Endodermal cell (in vitro differentiated cells): ENCODE measurements around the gene LPXN. TPM values are rescaled to one million over a fixed set of nuclear protein-coding genes. Genes with fewer than 3 reads are reported as not detected.

Experiments
- DNase-seq: peaks from one replicate; pipeline ENCODE4 v3.0.0-alpha.2; 2017
- H3K27ac ChIP-seq: 2 replicates; pipeline ENCODE4 v1.5.1; 2013; ENCODE audit warnings: mild to moderate bottlenecking, low read depth, low read length, moderate library complexity
- H3K27me3 ChIP-seq: 2 replicates; pipeline ENCODE4 v1.6.1; 2013; ENCODE audit warnings: mild to moderate bottlenecking, low read length, moderate library complexity; ENCODE audit not compliant: insufficient read depth, control insufficient read depth, poor library complexity, severe bottlenecking
- H3K36me3 ChIP-seq: 2 replicates; pipeline ENCODE4 v1.7.0; 2013; ENCODE audit warnings: mild to moderate bottlenecking, low read length, moderate library complexity; ENCODE audit not compliant: control insufficient read depth, insufficient read depth
- H3K4me1 ChIP-seq: one replicate; pipeline ENCODE4 v1.7.0; 2013; ENCODE audit warnings: low read length; ENCODE audit not compliant: control insufficient read depth, insufficient read depth
- H3K4me3 ChIP-seq: 2 replicates; pipeline ENCODE4 v1.5.1; 2013; ENCODE audit warnings: mild to moderate bottlenecking, low read length, moderate library complexity
- H3K9ac ChIP-seq: 2 replicates; pipeline ENCODE4 v1.6.1; 2013; ENCODE audit warnings: mild to moderate bottlenecking, low read length, moderate library complexity; ENCODE audit not compliant: poor library complexity, severe bottlenecking; ENCODE audit errors: extremely low read depth
- H3K9me3 ChIP-seq: 2 replicates; pipeline ENCODE4 v1.6.1; 2013; ENCODE audit warnings: mild to moderate bottlenecking, low read length, moderate library complexity; ENCODE audit not compliant: control insufficient read depth
- H3K27ac Mint-ChIP-seq: 2 replicates; pipeline ENCODE4 v1.8.0; 2020; ENCODE audit warnings: mixed read lengths
- H3K27me3 Mint-ChIP-seq: 2 replicates; pipeline ENCODE4 v1.8.0; 2021; ENCODE audit warnings: mild to moderate bottlenecking, mixed read lengths; ENCODE audit not compliant: insufficient read depth
- H3K36me3 Mint-ChIP-seq: 2 replicates; pipeline ENCODE4 v1.8.0; 2020; ENCODE audit warnings: low read depth, mixed read lengths
- H3K4me1 Mint-ChIP-seq: 2 replicates; pipeline ENCODE4 v1.8.0; 2020; ENCODE audit warnings: mixed read lengths
- H3K4me3 Mint-ChIP-seq: 2 replicates; pipeline ENCODE4 v1.8.0; 2020; ENCODE audit warnings: mild to moderate bottlenecking, moderate library complexity, mixed read lengths
- H3K9me3 Mint-ChIP-seq: 2 replicates; pipeline ENCODE4 v1.8.0; 2020; ENCODE audit warnings: mild to moderate bottlenecking, mixed read lengths
- CTCF ChIP-seq: fragments of 200-600 bp; sonication (generic); conservative IDR thresholded peaks from 2 replicates; pipeline ENCODE4 v1.5.0; 2021; ENCODE audit warnings: antibody characterized with exemption, mild to moderate bottlenecking
- WGBS, 2 experiments: methylation state at CpG; one replicate each; pipeline versions ENCODE4 v1.1.5 to v1.1.7; 2013; ENCODE audit warnings: missing lambda C conversion rate in 2 of 2, mixed read lengths in 1 of 2; ENCODE audit not compliant: insufficient coverage in 1 of 2, insufficient read length in 1 of 2; 5-methylcytosine and 5-hydroxymethylcytosine counted together
- total RNA-seq, 2 donors: library from RNA; stranded (reverse); fragmentation: NEBNext Ultra II Directional in 1 of 2; extraction: Animal tissue kit (Norgen Biotek cat#: 25700) in 1 of 2; gene quantifications; 2 replicates in 1 of 2; 3 replicates in 1 of 2; pipeline ENCODE4 v1.2.1, GENCODE V29; 2021

Gene LPXN
- total RNA-seq, 2 donors from 2014 or later, result 1.9 to 2.7 TPM

DNA sequence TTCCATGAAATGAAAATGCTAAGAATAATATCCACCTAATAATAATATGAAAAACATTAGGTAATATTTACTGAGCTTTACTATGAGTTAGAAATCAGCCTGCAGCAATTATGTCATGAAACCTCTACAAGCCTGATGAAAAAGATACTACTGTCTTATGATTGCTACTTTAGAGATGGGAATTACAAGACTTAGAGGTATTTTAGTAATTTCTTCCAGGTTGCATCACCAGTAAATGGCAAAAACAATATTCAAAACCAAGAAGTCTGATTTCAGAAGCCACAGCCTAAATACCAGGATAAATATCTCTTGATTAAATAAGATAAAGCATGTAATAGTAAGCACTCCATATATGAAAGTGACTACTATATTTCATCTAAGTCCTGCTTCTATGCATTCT lies 81.6 kb downstream of the LPXN start:
- TF ChIP-seq CTCF, result no peak
- Mint-ChIP-seq H3K36me3 (no peaks in the 10 kb centered on the region), H3K4me3 (no peak overlapping the region), H3K27ac (no peak overlapping the region), H3K9me3 (no peaks in the 10 kb centered on the region), H3K27me3 (no peaks in the 10 kb centered on the region), H3K4me1 (no peaks in the 10 kb centered on the region)
- no peaks in the 10 kb centered on the region for H3K9me3 ChIP-seq
- H3K9ac ChIP-seq, result no peak overlapping the region
- H3K4me3 ChIP-seq, result no peak overlapping the region
- H3K27ac ChIP-seq, result no peak overlapping the region
- H3K4me1 ChIP-seq, result no peaks in the 10 kb centered on the region
- peaks cover 4% of the 10 kb centered on the region for H3K27me3 ChIP-seq
- H3K36me3 ChIP-seq, result no peaks in the 10 kb centered on the region
- no peak for DNase-seq

GRCh38 chr11:58493676-58494075 lies 82.0 kb downstream of the LPXN start:
- H3K4me1 Mint-ChIP-seq, result no peaks in the 10 kb centered on the region

DNA sequence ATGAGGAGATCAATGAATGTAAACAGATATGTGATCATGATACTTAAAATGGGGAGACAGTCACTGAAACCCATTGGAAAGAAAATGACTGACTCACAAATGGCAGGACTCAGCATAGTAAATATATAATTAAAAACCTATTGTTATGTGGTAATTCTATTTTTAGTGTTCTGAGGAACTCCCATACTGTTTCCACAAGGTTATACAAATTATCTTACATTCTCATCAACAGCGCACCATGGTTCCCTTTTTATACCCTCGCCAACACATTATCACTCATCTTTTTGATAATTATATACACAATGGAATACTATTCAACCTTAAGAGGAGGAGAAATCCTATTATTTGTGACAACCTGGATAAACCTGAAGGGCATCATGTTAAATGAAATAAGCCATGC lies 84.8 kb downstream of the LPXN start:
- no peak overlapping the region for H3K4me3 Mint-ChIP-seq
- Histone ChIP-seq H3K36me3 (no peaks in the 10 kb centered on the region), H3K4me1 (no peaks in the 10 kb centered on the region), H3K27ac (no peak overlapping the region), H3K27me3 (peaks cover 4% of the 10 kb centered on the region), H3K9me3 (no peaks in the 10 kb centered on the region), H3K9ac (no peak overlapping the region), H3K4me3 (no peak overlapping the region)
- no peak overlapping the region for H3K27ac Mint-ChIP-seq
- H3K36me3 Mint-ChIP-seq, result no peaks in the 10 kb centered on the region
- WGBS, 2 experiments, result 82 to 100% methylated on average over 1 to 2 of the region's 2 CpGs
- H3K4me1 Mint-ChIP-seq, result peaks cover 13% of the 10 kb centered on the region
- no peak for TF ChIP-seq CTCF
- H3K9me3 Mint-ChIP-seq, result peaks cover 1% of the 10 kb centered on the region
- no peak for DNase-seq
- no peaks in the 10 kb centered on the region for H3K27me3 Mint-ChIP-seq

More at GRCh38 chr11:58493676-58494075, 82.0 kb downstream of the LPXN start:
- no peak for TF ChIP-seq CTCF
- no peaks in the 10 kb centered on the region for H3K27me3 Mint-ChIP-seq
- H3K9me3 Mint-ChIP-seq, result no peaks in the 10 kb centered on the region
- no peaks in the 10 kb centered on the region for H3K36me3 Mint-ChIP-seq
- 83% methylated on average over 1 of the region's 2 CpGs; no CpG with 5 or more reads in 1 of the 2 experiments for WGBS, 2 experiments
- DNase-seq, result no peak
- peaks cover 4% of the 10 kb centered on the region for H3K27me3 ChIP-seq
- H3K4me3 ChIP-seq, result no peak overlapping the region
- H3K36me3 ChIP-seq, result no peaks in the 10 kb centered on the region
- H3K4me3 Mint-ChIP-seq, result no peak overlapping the region
- H3K9ac ChIP-seq, result no peak overlapping the region
- H3K4me1 ChIP-seq, result no peaks in the 10 kb centered on the region
- no peaks in the 10 kb centered on the region for H3K9me3 ChIP-seq
- no peak overlapping the region for H3K27ac Mint-ChIP-seq
- H3K27ac ChIP-seq, result no peak overlapping the region
